Thymus (tissue), 11 donors: Measurements from ENCODE around the gene NOL4L. TPM values are rescaled to one million over a fixed set of nuclear protein-coding genes. Genes with fewer than 3 reads are reported as not detected.

Experiments used
- DNase-seq, 9 donors: peaks; one replicate each; pipeline ENCODE4 v3.0.0-alpha.2; 2013; ENCODE audit warnings: low spot score in 9 of 9, low read depth in 6 of 9, missing footprints in 1 of 9
- H3K27ac ChIP-seq, 2 donors: one replicate each; pipeline ENCODE4 v1.5.1; 2013; ENCODE audit warnings: control low read depth in 1 of 2, low read depth in 1 of 2, low read length in 1 of 2, mild to moderate bottlenecking in 1 of 2, moderate library complexity in 1 of 2
- H3K27me3 ChIP-seq, 2 donors: one replicate each; pipeline ENCODE4 v1.5.1; 2013; ENCODE audit warnings: low read length in 1 of 2; ENCODE audit not compliant: control insufficient read depth in 2 of 2, insufficient read depth in 1 of 2
- H3K36me3 ChIP-seq, 2 donors: one replicate each; pipeline ENCODE4 v1.5.1; 2013; ENCODE audit warnings: low read length in 1 of 2, mild to moderate bottlenecking in 1 of 2, moderate library complexity in 1 of 2; ENCODE audit not compliant: control insufficient read depth in 2 of 2, insufficient read depth in 2 of 2
- H3K4me1 ChIP-seq, 2 donors: one replicate each; pipeline ENCODE4 v1.5.1; 2013; ENCODE audit warnings: low read length in 2 of 2; ENCODE audit not compliant: control insufficient read depth in 2 of 2, insufficient read depth in 2 of 2
- H3K4me3 ChIP-seq, 2 donors: one replicate each; pipeline ENCODE4 v1.5.1; 2013; ENCODE audit warnings: low read length in 2 of 2, control low read depth in 1 of 2, mild to moderate bottlenecking in 1 of 2
- H3K9me3 ChIP-seq, 2 donors: one replicate each; pipeline ENCODE4 v1.5.1; 2013; ENCODE audit warnings: low read length in 1 of 2, mild to moderate bottlenecking in 1 of 2; ENCODE audit not compliant: control insufficient read depth in 2 of 2, insufficient read depth in 1 of 2
- WGBS: extraction: QIAGEN DNeasy Blood & Tissue Kit; methylation state at CpG from one replicate; pipeline ENCODE4 v1.1.7; 2013; 5-methylcytosine and 5-hydroxymethylcytosine counted together
- polyA plus RNA-seq: library from polyadenylated mRNA; stranded (reverse); fragments of 200-250 nt; gene quantifications from one replicate; pipeline ENCODE4 v1.2.3, GENCODE V29; 2013
- total RNA-seq: library from RNA; stranded (reverse); fragments of 120-200 nt; gene quantifications from one replicate; pipeline ENCODE4 v1.2.4, GENCODE V29; 2013
- donor health status: healthy.

Gene NOL4L
- total and polyA plus RNA-seq, 2 donors = 12.4 to 14.1 TPM

GRCh38 chr20:32560989-32561830 lies 23.9 kb downstream of the NOL4L start:
- peak overlapping the region in 1 of 2 donors; percentile 11 for H3K4me3 ChIP-seq
- H3K9me3 ChIP-seq = peaks cover 0 to 4% of the 10 kb centered on the region in 2 donors
- H3K4me1 ChIP-seq = peaks cover 18 to 53% of the 10 kb centered on the region in 2 donors
- H3K27ac ChIP-seq = peak overlapping the region; percentile 49 to 58
- peaks cover 9 to 17% of the 10 kb centered on the region in 2 donors for H3K36me3 ChIP-seq
- H3K27me3 ChIP-seq = no peaks in the 10 kb centered on the region
- peak in 1 of 9 donors; percentile 61 for DNase-seq
- 19% methylated on average over 27 of the region's 27 CpGs for WGBS

GRCh38 chr20:32560482-32560988 lies 24.6 kb downstream of the NOL4L start:
- H3K4me3 ChIP-seq = no peak overlapping the region
- H3K27ac ChIP-seq = peak overlapping the region; percentile 49 to 58
- H3K36me3 ChIP-seq = peaks cover 13 to 17% of the 10 kb centered on the region in 2 donors
- H3K9me3 ChIP-seq = peaks cover 0 to 4% of the 10 kb centered on the region in 2 donors
- 49% methylated on average over 9 of the region's 9 CpGs for WGBS
- H3K4me1 ChIP-seq = peaks cover 18 to 58% of the 10 kb centered on the region in 2 donors
- no peaks in the 10 kb centered on the region for H3K27me3 ChIP-seq
- no peak for DNase-seq

- H3K36me3 ChIP-seq = peaks cover 14 to 17% of the 10 kb centered on the region in 2 donors
- no peak overlapping the region for H3K4me3 ChIP-seq
- no peaks in the 10 kb centered on the region for H3K27me3 ChIP-seq
- 97% methylated on average over 21 of the region's 21 CpGs for WGBS
- no peak for DNase-seq
- peaks cover 0 to 4% of the 10 kb centered on the region in 2 donors for H3K9me3 ChIP-seq
- H3K27ac ChIP-seq = no peak overlapping the region
- peaks cover 24 to 59% of the 10 kb centered on the region in 2 donors for H3K4me1 ChIP-seq
Measured at GRCh38 chr20:32559753-32560380, 25.3 kb downstream of the NOL4L start.

- peaks cover 0 to 4% of the 10 kb centered on the region in 2 donors for H3K9me3 ChIP-seq
- no peak overlapping the region for H3K4me3 ChIP-seq
- no peak for DNase-seq
- 97% methylated on average over 7 of the region's 7 CpGs for WGBS
- H3K36me3 ChIP-seq = peaks cover 14 to 17% of the 10 kb centered on the region in 2 donors
- no peaks in the 10 kb centered on the region for H3K27me3 ChIP-seq
- H3K27ac ChIP-seq = no peak overlapping the region
- peaks cover 30 to 59% of the 10 kb centered on the region in 2 donors for H3K4me1 ChIP-seq
Measured at GRCh38 chr20:32559205-32559752, 25.9 kb downstream of the NOL4L start.

- Histone ChIP-seq H3K4me1 (peaks cover 30 to 60% of the 10 kb centered on the region in 2 donors), H3K27me3 (no peaks in the 10 kb centered on the region), H3K4me3 (no peak overlapping the region), H3K36me3 (peaks cover 14 to 17% of the 10 kb centered on the region in 2 donors), H3K27ac (no peak overlapping the region), H3K9me3 (peaks cover 0 to 4% of the 10 kb centered on the region in 2 donors)
- no peak for DNase-seq
- 97% methylated on average over 13 of the region's 13 CpGs for WGBS
Measured at GRCh38 chr20:32558526-32558925, 26.6 kb downstream of the NOL4L start.

- Histone ChIP-seq H3K4me3 (no peak overlapping the region), H3K27me3 (no peaks in the 10 kb centered on the region), H3K4me1 (peaks cover 30 to 63% of the 10 kb centered on the region in 2 donors), H3K27ac (peak overlapping the region in 1 of 2 donors; percentile 9), H3K9me3 (peaks cover 0 to 4% of the 10 kb centered on the region in 2 donors), H3K36me3 (peaks cover 14 to 17% of the 10 kb centered on the region in 2 donors)
- DNase-seq = no peak
- WGBS = 60% methylated on average over 5 of the region's 5 CpGs
Measured at GRCh38 chr20:32557319-32557718, 27.8 kb downstream of the NOL4L start.

- Histone ChIP-seq H3K36me3 (peaks cover 14 to 17% of the 10 kb centered on the region in 2 donors), H3K4me1 (peaks cover 29 to 55% of the 10 kb centered on the region in 2 donors), H3K9me3 (peaks cover 0 to 4% of the 10 kb centered on the region in 2 donors), H3K4me3 (no peak overlapping the region), H3K27me3 (no peaks in the 10 kb centered on the region), H3K27ac (no peak overlapping the region)
- no peak for DNase-seq
- WGBS = 97% methylated on average over 20 of the region's 20 CpGs
Measured at GRCh38 chr20:32556312-32557184, 28.6 kb downstream of the NOL4L start.

GRCh38 chr20:32555584-32555983 lies 29.5 kb downstream of the NOL4L start:
- Histone ChIP-seq H3K9me3 (peaks cover 0 to 4% of the 10 kb centered on the region in 2 donors), H3K27me3 (no peaks in the 10 kb centered on the region), H3K4me3 (no peak overlapping the region), H3K36me3 (peaks cover 14 to 17% of the 10 kb centered on the region in 2 donors), H3K4me1 (peaks cover 20 to 45% of the 10 kb centered on the region in 2 donors), H3K27ac (no peak overlapping the region)
- WGBS = 98% methylated on average over 8 of the region's 8 CpGs
- DNase-seq = no peak
